ENCODE measurements around the gene KIF13A. TPM values are rescaled to one million over a fixed set of nuclear protein-coding genes. Genes with fewer than 3 reads are reported as not detected.

The KIF13A gene
- total RNA-seq, 4 donors from 2014 or later = 36.3 to 47.5 (median 38.1) TPM

DNA sequence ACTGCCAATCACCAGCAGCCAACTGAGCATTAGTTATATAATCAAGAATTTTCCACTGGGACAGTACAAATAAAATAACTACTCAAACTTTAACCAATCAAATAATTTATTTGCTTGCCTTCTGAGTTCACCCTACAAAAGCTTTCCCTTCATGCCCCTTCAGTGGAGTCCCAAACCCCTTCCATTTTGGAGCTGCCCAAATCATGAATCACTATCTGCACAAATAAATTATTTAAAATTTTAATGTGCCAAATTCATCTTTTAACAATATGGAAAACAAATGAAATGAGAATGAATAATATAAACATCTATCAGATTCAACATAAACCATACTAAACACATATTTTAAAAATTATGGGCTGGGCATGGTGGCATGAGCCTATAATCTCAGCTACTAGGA is 85.9 kb downstream of the KIF13A start:
- Histone ChIP-seq H3K4me1 (peaks cover 0 to 14% (median 5%) of the 10 kb centered on the region in 4 donors), H3K9me3 (no peaks in the 10 kb centered on the region), H3K4me3 (no peak overlapping the region), H3K27ac (no peak overlapping the region), H3K36me3 (peaks cover 0 to 7% (median 3%) of the 10 kb centered on the region in 4 donors), H3K27me3 (no peaks in the 10 kb centered on the region)
- intact Hi-C loops (cut with DNase I; ENCODE audit: low total_unique reads) (no loop called here), in situ Hi-C loops (cut with MboI; ENCODE audit: low pct_ligation_motif_present in 1 of 4, low pct_unique_long_range_greater_than_20kb in 1 of 4, low sequenced_read_pairs in 3 of 4) (no loop called here)
- TF ChIP-seq CTCF (IDR thresholded peaks at IDR 0.05) = no peak
- TF ChIP-seq EP300 (IDR thresholded peaks at IDR 0.05; ENCODE audit: low read depth) = no peak
- no peak for TF ChIP-seq POLR2A (IDR thresholded peaks at IDR 0.05)
- no peak for TF ChIP-seq POLR2AphosphoS5 (IDR thresholded peaks at IDR 0.05)
- DNase-seq = no peak

DNA sequence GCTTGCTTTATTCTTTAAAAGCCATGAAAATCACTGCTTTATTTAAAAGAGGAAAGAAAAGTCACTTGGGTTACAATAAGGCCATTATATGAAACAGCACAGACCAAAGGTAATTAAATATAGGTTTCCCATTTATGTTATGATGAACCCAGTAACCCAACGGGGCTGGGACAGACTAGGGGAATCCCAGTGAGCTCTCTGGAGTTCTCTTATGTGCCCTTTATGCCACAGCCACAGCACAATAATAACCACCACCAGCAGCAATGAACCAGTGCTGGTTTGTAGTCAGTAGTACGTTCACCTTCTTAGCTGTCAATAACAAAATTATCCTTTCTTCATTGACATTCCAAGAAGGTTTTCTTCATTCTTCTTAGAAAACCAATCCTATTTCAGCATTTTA is 87.4 kb downstream of the KIF13A start:
- intact Hi-C loops (cut with DNase I; ENCODE audit: low total_unique reads) = no loop called here
- peaks cover 0 to 21% (median 10%) of the 10 kb centered on the region in 4 donors for H3K36me3 ChIP-seq
- WGBS, 2 donors (ENCODE audit: low coverage in 1 of 2) = 59% methylated on average over 2 of the region's 2 CpGs
- in situ Hi-C loops (cut with MboI; ENCODE audit: low pct_ligation_motif_present in 1 of 4, low pct_unique_long_range_greater_than_20kb in 1 of 4, low sequenced_read_pairs in 3 of 4) = no loop called here
- H3K27me3 ChIP-seq = no peaks in the 10 kb centered on the region
- peaks cover 0 to 10% (median 4%) of the 10 kb centered on the region in 4 donors for H3K4me1 ChIP-seq
- peaks cover 8 to 10% of the 10 kb centered on the region in 2 donors for H3K9me3 ChIP-seq
- DNase-seq = no peak
- H3K27ac ChIP-seq = no peak overlapping the region
- H3K4me3 ChIP-seq = no peak overlapping the region
- TF ChIP-seq EP300 (IDR thresholded peaks at IDR 0.05; ENCODE audit: low read depth) = no peak
- no peak for TF ChIP-seq POLR2AphosphoS5 (IDR thresholded peaks at IDR 0.05)
- TF ChIP-seq POLR2A (IDR thresholded peaks at IDR 0.05) = no peak
- TF ChIP-seq CTCF (IDR thresholded peaks at IDR 0.05) = no peak

DNA sequence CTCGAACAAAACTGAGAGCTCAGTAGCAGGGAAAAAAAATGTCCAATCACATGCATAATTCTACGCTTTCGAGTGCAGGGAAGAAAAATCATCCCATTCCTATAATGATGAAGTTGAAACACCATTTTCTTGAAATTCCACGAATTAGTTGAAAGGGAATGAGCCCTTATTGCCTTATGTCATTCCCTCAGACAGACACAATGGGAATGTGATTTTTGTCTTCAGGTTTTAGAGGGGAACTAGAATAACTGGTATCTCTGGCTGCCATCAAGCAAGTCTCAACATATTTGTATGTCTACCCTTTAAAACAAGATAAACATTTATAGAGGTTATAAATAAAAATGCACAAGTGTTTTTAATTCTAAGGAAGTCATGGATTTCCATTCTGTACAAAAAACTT is 87.9 kb downstream of the KIF13A start:
- intact Hi-C loops (cut with DNase I; ENCODE audit: low total_unique reads) = no loop called here
- in situ Hi-C loops (cut with MboI; ENCODE audit: low pct_ligation_motif_present in 1 of 4, low pct_unique_long_range_greater_than_20kb in 1 of 4, low sequenced_read_pairs in 3 of 4) = no loop called here
- DNase-seq = no peak

DNA sequence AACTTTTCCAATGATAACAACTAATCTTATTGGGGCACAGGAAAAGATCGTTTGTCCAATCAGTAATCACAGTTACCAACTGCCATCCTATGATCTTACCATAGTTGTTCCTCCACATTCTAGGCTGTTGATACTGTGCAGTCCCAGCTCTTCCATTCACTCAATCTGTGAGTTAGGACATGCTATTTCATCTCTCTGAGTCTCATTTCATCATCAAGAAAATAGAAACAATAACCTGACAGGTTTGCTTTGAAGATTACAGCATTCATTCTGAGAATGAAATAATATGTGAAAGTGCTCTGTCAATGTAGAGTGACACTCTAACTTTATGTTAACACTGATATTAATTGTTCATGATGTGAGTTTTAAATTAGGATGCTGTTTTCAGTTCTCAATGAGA is 89.8 kb downstream of the KIF13A start:
- no peak for DNase-seq
- 75 to 83% methylated on average over 1 of the region's 1 CpG for WGBS, 2 donors (ENCODE audit: low coverage in 1 of 2)
- H3K4me3 ChIP-seq = no peak overlapping the region
- H3K36me3 ChIP-seq = peaks cover 0 to 26% (median 13%) of the 10 kb centered on the region in 4 donors
- intact Hi-C loops (cut with DNase I; ENCODE audit: low total_unique reads) = no loop called here
- no peaks in the 10 kb centered on the region for H3K4me1 ChIP-seq
- H3K27ac ChIP-seq = no peak overlapping the region
- in situ Hi-C loops (cut with MboI; ENCODE audit: low pct_ligation_motif_present in 1 of 4, low pct_unique_long_range_greater_than_20kb in 1 of 4, low sequenced_read_pairs in 3 of 4) = no loop called here
- TF ChIP-seq POLR2AphosphoS5 (IDR thresholded peaks at IDR 0.05) = no peak
- TF ChIP-seq POLR2A (IDR thresholded peaks at IDR 0.05) = no peak
- TF ChIP-seq CTCF (IDR thresholded peaks at IDR 0.05) = no peak
- no peak for TF ChIP-seq EP300 (IDR thresholded peaks at IDR 0.05; ENCODE audit: low read depth)
- H3K9me3 ChIP-seq = peaks cover 15 to 18% of the 10 kb centered on the region in 2 donors
- no peaks in the 10 kb centered on the region for H3K27me3 ChIP-seq

More for the DNA sequence above, 87.9 kb downstream of the KIF13A start:
- no peak for TF ChIP-seq CTCF (IDR thresholded peaks at IDR 0.05)
- TF ChIP-seq POLR2A (IDR thresholded peaks at IDR 0.05) = no peak
- TF ChIP-seq EP300 (IDR thresholded peaks at IDR 0.05; ENCODE audit: low read depth) = no peak
- TF ChIP-seq POLR2AphosphoS5 (IDR thresholded peaks at IDR 0.05) = no peak
- 84 to 94% methylated on average over 3 to 4 of the region's 4 CpGs for WGBS, 2 donors (ENCODE audit: low coverage in 1 of 2)
- no peak overlapping the region for H3K27ac ChIP-seq
- H3K27me3 ChIP-seq = no peaks in the 10 kb centered on the region
- H3K36me3 ChIP-seq = peaks cover 0 to 26% (median 12%) of the 10 kb centered on the region in 4 donors
- no peak overlapping the region for H3K4me3 ChIP-seq
- H3K9me3 ChIP-seq = peaks cover 14 to 16% of the 10 kb centered on the region in 2 donors
- peaks cover 0 to 6% (median 3%) of the 10 kb centered on the region in 4 donors for H3K4me1 ChIP-seq
